Measurements from ENCODE around the gene ALKBH2.
"Not testable (repeated sequence)": the region's sequence is repeated elsewhere in the genome, so short reads cannot be mapped to it uniquely, and the experiment has no call there.

The ALKBH2 gene

DNA sequence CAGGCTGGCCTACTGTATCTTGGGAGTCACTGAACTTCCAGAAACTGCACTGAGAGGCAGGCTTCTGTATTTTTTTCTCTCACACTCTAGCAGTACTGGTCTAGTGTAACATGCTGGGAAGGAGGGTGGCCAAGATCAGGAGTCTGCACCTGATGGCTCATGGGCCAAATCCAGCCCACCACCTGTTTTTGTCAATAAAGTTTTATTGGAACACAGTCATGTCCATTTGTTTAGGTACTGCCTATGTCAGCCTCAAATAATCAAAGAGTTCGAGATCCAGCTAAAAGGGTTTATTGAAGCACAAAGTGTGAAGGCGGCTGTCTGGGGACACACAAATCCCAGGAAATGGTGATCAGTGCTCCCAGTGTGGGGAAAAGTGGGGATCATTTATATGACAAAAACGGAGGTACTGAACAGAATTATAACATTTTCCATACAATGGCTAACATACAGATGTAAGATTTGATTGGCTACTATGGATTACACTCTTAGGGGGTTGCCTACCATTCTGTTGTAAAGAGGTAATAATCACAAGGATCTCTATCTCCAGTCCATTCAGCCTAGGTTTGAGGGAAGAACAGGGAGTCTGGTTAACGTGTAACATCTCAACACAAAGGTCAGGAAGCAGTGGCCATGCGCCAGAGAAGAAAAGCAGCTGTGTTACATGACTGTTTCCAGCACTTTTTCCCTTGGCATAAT lies 28.0 kb downstream of the ALKBH2 start:
- DNase-seq, result no peak

DNA sequence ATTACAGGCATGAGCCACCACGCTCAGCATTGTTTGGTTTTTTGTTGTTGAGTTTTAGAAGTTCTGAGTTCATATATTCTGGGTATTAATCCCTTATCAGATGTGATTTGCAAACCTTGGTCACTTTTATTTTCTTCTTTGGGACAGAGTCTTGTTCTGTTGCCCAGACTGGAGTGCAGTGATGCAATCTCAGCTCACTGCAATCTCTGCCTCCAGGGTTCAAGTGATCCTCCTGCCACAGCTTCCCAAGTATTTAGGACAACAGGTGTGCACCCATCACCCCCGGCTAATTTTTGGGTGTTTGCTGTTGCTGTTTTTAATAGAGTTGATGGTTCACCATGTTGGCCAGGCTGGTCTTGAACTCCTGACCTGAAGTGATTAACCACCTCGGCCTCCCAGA lies 29.1 kb downstream of the ALKBH2 start:
- no peak for DNase-seq

DNA sequence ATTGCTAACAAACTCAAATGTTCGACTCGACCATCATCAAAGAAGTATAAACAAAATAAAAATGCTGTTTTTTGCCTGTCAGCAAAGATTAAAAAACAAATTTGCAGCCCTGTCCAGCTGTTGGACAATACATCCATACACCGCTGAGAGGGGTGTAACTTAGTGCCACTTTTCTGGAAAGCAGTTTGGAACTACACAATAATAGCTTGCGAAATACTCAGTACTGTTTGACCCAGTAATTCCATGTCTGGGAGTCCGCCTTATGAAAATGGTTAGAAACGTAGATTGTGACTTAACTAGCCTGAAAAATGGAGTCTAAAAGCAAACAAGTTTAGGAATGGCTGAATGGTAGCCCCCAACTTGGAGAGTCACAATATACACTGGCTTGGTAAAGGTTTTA lies 34.5 kb downstream of the ALKBH2 start:
- DNase-seq, result no peak

DNA sequence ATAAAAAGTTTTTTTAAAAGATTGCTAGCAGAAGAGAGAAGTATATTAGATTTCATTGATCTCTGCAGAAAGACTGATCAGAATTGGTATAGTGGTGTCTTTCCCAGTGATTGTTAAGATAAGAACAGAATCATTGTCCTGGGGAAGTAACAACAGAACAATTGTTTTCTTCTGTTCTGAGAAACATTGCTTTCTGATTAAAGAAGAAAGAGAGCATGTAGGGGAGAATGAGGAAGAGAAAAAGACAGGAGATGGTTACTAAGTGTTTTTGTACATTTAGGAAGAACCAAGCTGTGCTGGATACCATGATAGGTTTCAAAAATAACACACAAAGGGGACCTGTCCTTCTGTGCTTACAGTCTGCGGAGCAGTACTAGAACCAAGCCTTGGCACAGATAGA lies 35.9 kb downstream of the ALKBH2 start:
- no peak for DNase-seq

DNA sequence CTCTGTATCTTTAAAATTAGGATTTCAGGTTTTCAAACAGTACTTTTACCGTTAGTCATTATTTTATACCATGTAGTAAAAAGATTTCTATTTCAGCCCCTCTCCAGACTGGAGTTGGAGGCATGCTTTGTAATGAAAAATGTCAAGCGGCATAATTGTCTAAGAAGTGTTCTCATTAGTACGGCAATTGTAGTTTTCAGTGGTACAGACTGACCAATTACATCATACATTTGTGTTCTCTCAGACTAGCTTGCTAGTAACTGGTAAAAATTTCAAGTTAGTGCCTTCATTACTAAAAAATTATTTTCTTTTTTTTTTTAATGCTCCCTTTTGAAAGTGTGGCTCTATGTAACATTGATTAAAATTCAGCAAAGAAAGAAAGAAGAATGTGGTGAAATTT lies 36.4 kb downstream of the ALKBH2 start:
- no peak for DNase-seq

DNA sequence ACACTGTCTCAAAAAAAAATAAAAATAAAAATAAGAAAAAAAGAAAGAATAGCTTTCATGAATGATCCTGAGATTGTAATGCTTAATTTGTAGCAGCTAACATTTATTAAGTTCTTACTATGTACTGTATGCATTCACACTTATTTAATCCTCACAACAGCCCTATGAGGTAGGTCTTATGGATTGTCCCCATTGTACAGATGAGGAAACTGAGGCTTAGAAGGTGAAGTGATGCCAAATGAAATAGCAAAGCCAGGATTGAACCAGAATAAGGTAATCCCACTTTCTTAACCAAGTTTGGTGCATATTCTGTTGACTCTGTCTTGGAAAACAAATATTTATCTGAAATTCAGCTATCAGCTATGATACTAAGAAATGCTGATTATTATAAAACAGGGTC lies 38.8 kb downstream of the ALKBH2 start:
- no peak for DNase-seq

DNA sequence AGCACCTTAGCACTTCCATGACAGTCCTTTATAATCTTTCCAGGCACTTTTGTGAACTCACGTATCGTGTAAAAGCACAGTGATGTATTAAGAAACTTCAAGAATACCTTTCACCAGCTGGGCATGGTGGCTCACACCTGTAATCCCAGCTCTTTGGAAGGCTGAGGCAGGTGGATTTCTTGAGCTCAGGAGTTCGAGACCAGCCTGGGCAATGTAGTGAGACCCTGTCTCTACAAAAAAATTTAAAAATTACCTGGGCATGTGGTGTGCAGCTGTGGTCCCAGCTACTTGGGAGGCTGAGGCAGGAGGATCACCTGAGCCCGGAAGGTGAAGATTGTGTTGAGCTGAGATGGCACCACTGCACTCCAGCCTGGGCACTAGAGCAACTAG lies 39.2 kb downstream of the ALKBH2 start:
- not testable (repeated sequence) for DNase-seq

DNA sequence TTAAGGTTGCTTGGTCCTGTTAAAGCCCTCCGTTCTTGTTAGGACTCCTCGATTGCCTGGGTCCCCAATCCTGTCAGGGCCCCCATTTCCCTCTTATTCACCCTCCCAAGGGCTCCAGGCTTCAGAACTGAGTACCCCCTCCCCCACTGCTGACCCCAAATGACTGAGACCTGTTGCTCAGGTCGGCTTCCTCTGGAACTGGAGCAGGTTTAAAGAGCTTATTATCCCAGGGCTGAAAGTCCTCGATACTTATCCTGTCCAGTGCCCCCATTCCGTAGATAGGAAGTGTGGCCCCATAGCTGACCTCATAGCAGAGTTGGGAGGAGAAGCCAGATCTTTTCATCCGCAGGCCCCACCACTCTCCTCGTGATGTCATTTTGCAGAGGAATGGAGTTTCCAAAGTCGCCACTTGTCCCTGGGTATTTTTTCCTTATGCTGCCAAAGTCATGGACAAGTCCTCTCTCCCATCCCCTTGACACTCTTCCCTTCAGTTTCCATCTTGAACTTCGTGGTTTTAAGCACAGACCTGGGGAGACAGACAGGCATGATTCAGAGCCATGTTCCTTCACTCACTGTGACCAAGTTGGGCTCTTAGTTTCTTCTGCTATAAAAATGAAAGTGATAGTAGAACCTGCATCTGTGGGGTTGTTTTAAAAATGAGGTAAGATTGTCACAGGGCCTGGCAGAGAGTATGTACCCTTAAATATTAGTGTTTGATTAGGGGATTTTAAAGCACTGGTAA lies 39.7 kb downstream of the ALKBH2 start:
- DNase-seq, result peak; percentile 55

DNA sequence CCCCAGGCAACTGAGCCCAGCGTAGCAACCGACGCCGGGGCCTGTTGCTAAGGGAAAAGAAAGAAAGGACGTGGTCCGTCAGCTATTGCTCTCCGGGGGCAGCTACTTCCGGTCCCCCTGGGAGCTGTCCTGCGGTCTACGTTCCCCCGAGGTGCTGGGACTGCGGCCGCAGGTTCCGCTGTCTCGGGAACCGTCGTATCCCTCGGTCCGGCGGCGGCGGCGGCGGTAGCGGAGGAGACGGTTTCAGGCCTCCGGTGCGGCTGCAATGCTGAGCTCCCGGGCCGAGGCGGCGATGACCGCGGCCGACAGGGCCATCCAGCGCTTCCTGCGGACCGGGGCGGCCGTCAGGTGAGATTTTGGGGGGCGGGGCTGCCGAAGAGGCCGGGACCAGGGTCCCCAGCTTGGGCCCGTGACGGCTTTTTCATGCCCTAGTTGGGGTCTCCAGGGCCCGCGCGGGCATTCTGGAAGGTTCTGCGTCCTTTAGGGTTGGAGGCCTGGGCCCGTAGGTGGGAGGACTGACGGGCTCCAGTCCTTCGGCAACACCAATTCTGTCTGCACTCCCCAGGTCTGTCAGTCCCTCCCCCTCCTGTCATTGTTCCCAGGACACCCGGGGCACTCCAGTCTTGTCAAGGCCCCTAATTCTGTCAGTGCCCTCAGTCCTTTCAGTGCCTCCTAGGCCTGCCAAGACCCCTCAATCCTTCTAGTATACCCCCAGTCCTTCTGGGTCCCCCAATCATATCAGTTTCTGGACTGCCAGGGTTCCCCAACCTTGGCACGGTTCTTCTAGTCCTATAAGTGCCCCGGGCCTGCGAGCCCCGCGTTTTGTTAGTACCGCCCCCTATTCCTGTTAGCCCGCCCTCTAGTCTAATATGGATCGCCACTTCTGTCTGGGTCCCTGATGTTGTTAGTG lies 40.6 kb downstream of the ALKBH2 start, which contains the start of gene USP30:
Gene USP30, plus strand, starts transcription at position 163 of the 910 bp plus-strand sequence. Its CDS starts 103 bp downstream, at position 266.
- peak; percentile 92 for DNase-seq

DNA sequence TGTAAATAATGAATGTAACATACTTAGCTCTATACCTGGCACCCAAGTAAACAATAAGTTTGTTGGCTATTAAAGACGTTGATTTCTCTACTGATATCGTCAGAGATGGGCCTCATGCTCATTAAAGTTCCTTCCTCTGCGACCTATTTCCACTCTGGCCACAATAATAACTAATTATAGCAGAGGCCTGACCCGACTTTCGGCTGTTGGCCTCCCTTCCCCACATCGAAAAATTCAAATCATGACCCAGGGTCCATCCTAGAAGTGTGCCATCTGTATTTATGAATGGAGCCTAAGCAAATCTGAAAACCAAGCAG lies 41.2 kb downstream of the ALKBH2 start:
- no peak for DNase-seq

DNA sequence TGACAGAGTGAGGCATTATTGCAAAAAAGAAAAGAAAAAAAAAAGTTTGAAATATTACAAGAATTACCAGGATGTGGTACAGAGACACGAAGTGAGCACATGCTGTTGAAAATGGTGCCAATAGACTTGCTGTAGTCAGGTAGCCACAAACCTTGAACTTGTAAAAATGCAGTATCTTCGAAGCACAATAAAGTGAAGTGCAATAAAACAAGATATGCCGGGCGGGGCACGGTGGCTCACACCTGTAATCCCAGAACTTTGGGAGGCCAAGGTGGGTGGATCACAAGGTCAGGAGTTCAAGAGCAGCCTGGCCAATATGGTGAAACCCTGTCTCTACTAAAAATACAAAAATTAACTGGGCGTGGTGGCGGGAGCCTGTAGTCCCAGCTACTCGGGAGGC lies 43.5 kb downstream of the ALKBH2 start:
- not testable (repeated sequence) for DNase-seq

DNA sequence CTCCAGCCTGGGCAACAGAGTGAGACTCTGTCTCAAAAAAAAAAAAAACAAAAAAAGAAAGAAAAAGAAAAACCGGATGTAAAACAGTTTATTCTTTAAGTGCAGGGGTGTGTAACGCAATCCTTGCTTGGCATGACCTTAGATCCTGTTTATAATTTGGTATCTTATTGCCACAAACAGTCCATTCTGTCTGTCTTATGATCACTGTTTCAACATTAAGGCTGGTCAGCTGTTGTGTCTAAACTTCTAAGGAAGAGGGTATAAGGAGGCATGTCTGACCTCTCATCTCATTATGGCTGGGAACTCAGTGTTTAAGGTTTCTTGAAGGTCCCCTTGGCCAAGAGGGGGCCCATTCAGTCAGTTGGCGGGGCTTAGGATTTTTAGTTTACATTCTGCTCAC lies 44.6 kb downstream of the ALKBH2 start:
- not testable (repeated sequence) for DNase-seq

DNA sequence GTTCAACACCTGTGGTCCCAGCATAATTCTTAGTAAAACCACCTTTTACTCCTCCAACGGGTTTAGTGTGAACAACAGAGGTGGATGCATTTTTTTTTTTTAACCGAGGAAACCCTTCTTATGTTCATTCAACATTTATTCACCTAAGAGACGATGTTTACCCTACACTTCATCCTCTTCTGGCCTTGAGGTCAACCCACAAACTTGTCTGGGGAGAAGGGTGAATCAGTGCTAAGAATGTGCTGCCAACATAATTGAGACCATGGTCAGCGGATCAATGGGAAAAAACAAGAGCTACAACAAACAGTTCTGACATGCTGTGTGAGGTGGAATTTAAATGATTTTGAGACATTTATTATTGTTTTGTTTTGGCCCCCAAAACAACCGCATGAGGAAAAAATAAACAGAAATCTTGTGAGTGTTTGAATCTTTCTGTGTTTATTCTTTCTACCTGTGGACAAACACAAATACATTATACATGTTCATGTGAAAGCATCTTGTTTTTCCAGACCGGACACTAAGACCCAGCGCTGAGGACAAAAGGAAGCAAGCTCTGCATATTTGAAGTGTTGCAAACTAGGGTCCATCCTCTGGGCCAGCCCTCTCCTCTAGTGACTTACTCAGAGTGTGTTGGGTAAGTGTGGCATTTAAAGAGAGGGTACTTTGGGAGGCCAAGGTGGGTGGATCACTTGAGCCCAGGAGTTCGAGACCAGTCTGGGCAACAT lies 46.0 kb downstream of the ALKBH2 start:
- no peak for DNase-seq

DNA sequence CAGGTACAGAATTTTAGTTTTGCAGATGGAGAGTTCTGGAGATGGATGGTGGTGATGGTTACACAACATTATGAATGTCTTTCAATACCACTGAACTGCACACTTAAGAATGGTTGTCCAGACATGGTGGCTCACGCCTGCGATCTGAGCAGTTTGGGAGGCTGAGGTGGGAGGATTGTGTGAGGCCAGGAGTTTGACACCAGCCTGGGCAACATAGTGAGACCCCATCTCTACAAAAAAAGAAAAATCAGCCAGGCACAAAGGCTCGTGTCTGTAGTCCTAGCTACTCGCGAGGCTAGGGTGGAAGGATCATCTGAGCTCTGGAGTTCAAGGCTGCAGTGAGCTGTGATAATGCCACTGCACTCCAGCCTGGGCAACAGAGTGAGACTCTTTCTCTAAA lies 49.0 kb downstream of the ALKBH2 start:
- DNase-seq, result no peak

Measured in activated CD8-positive, alpha-beta memory T cell treated with anti-CD3 and anti-CD28 coated beads, Interleukin-2, amount 50 U/mL, for 48 hours (primary cell).